Endometrium (tissue), 2 donors: ENCODE data around the gene STAT5B.
"Not testable (repeated sequence)": the region's sequence is repeated elsewhere in the genome, so short reads cannot be mapped to it uniquely, and the experiment has no call there.

Experiments used
- FAIRE-seq: peaks from 2 replicates; lab custom pipeline; 2012; peaks lifted over from hg19 to GRCh38; lab: Jason Lieb, UNC
- donor health status: control.
- donor health status: control.

STAT5B gene

GRCh38 chr17:42266918-42267766, 9.0 kb downstream of the STAT5B start:
- peak; percentile 89 for FAIRE-seq

- no peak for FAIRE-seq
Measured at GRCh38 chr17:42266462-42266861, 9.7 kb downstream of the STAT5B start.

GRCh38 chr17:42264366-42264765, 11.8 kb downstream of the STAT5B start:
- not testable (repeated sequence) for FAIRE-seq

GRCh38 chr17:42260318-42260717, 15.9 kb downstream of the STAT5B start:
- no peak for FAIRE-seq

GRCh38 chr17:42255445-42255844, 20.7 kb downstream of the STAT5B start:
- no peak for FAIRE-seq

- FAIRE-seq, result no peak
Measured at GRCh38 chr17:42253578-42253977, 22.6 kb downstream of the STAT5B start.

GRCh38 chr17:42252597-42253550, 23.3 kb downstream of the STAT5B start:
- FAIRE-seq, result no peak

GRCh38 chr17:42251115-42251514, 25.1 kb downstream of the STAT5B start:
- FAIRE-seq, result no peak

GRCh38 chr17:42249681-42250446, 26.3 kb downstream of the STAT5B start:
- FAIRE-seq, result no peak

- FAIRE-seq, result peak; percentile 26
Measured at GRCh38 chr17:42248351-42249179, 27.6 kb downstream of the STAT5B start.

GRCh38 chr17:42247734-42248133, 28.5 kb downstream of the STAT5B start:
- no peak for FAIRE-seq

- no peak for FAIRE-seq
Measured at GRCh38 chr17:42246515-42246914, 29.7 kb downstream of the STAT5B start.

- FAIRE-seq, result not testable (repeated sequence)
Measured at GRCh38 chr17:42245183-42245582, 31.0 kb downstream of the STAT5B start.

- FAIRE-seq, result not testable (repeated sequence)
Measured at GRCh38 chr17:42244116-42244515, 32.1 kb downstream of the STAT5B start.

- FAIRE-seq, result no peak
Measured at GRCh38 chr17:42243493-42243982, 32.7 kb downstream of the STAT5B start.

GRCh38 chr17:42241871-42242270, 34.3 kb downstream of the STAT5B start:
- no peak for FAIRE-seq

- FAIRE-seq, result not testable (repeated sequence)
Measured at GRCh38 chr17:42240863-42241262, 35.3 kb downstream of the STAT5B start.

GRCh38 chr17:42240201-42240600, 36.0 kb downstream of the STAT5B start:
- FAIRE-seq, result no peak

GRCh38 chr17:42239576-42239975, 36.6 kb downstream of the STAT5B start:
- FAIRE-seq, result not testable (repeated sequence)

GRCh38 chr17:42236760-42237159, 39.4 kb downstream of the STAT5B start:
- no peak for FAIRE-seq

- no peak for FAIRE-seq
Measured at GRCh38 chr17:42233994-42234393, 42.2 kb downstream of the STAT5B start.
